Measurements from ENCODE around the gene PKN2. TPM values are rescaled to one million over a fixed set of nuclear protein-coding genes. Genes with fewer than 3 reads are reported as not detected.
"Not testable (repeated sequence)": the region's sequence is repeated elsewhere in the genome, so short reads cannot be mapped to it uniquely, and the experiment has no call there.

PKN2 gene
- total RNA-seq, 4 donors from 2014 or later, result 31.4 to 80.4 (median 64.1) TPM

DNA sequence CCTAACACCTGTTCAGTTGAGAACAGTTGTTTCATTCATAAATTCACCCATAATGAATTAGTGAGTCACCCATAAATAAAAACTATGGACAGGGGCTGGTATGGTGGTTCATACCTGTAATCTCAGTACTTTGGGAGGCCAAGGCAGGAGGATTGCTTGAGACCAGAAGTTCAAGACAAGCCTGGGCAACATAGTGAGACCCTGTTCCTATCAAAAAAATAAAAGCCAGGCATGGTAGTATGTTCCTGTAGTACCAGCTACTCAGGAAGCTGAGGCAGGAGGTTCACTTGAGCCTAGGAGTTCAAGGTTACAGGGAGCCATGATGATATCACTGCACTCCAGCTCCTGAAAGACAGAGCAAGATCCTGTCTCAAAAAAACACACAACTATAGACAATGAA, 128.3 kb downstream of the PKN2 start:
- H3K36me3 ChIP-seq, result peaks cover 0 to 59% (median 13%) of the 10 kb centered on the region in 4 donors
- in situ Hi-C loops (cut with MboI; ENCODE audit: low pct_ligation_motif_present in 1 of 4, low pct_unique_long_range_greater_than_20kb in 1 of 4, low sequenced_read_pairs in 3 of 4), result no loop called here
- H3K4me3 ChIP-seq, result no peak overlapping the region
- intact Hi-C loops (cut with DNase I; ENCODE audit: low total_unique reads), result no loop called here
- no peak overlapping the region for H3K27ac ChIP-seq
- H3K4me1 ChIP-seq, result no peaks in the 10 kb centered on the region
- no peak for DNase-seq
- no peaks in the 10 kb centered on the region for H3K27me3 ChIP-seq
- H3K9me3 ChIP-seq, result no peaks in the 10 kb centered on the region
- TF ChIP-seq POLR2A (IDR thresholded peaks at IDR 0.05) (no peak), POLR2AphosphoS5 (IDR thresholded peaks at IDR 0.05) (no peak), EP300 (IDR thresholded peaks at IDR 0.05; ENCODE audit: low read depth) (no peak)
- TF ChIP-seq, protein P1, sequence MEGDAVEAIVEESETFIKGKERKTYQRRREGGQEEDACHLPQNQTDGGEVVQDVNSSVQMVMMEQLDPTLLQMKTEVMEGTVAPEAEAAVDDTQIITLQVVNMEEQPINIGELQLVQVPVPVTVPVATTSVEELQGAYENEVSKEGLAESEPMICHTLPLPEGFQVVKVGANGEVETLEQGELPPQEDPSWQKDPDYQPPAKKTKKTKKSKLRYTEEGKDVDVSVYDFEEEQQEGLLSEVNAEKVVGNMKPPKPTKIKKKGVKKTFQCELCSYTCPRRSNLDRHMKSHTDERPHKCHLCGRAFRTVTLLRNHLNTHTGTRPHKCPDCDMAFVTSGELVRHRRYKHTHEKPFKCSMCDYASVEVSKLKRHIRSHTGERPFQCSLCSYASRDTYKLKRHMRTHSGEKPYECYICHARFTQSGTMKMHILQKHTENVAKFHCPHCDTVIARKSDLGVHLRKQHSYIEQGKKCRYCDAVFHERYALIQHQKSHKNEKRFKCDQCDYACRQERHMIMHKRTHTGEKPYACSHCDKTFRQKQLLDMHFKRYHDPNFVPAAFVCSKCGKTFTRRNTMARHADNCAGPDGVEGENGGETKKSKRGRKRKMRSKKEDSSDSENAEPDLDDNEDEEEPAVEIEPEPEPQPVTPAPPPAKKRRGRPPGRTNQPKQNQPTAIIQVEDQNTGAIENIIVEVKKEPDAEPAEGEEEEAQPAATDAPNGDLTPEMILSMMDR (IDR thresholded peaks at IDR 0.05), result no peak

DNA sequence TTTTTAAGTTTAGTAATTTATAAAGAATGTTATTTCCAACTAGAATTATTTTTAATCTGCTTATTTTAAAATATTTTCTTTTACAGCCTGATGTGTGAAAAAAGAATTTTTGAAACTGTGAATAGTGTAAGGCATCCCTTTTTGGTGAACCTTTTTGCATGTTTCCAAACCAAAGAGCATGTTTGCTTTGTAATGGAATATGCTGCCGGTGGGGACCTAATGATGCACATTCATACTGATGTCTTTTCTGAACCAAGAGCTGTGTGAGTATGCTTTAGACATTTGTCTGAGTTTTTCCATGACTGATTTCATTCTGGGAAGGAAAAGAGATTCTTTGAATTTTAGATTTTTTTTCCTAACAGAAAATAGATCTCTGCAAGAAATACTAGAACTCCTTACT, 129.4 kb downstream of the PKN2 start:
- H3K9me3 ChIP-seq, result no peaks in the 10 kb centered on the region
- intact Hi-C loops (cut with DNase I; ENCODE audit: low total_unique reads), result no loop called here
- H3K27me3 ChIP-seq, result no peaks in the 10 kb centered on the region
- H3K4me1 ChIP-seq, result no peaks in the 10 kb centered on the region
- TF ChIP-seq POLR2A (IDR thresholded peaks at IDR 0.05), result no peak
- TF ChIP-seq EP300 (IDR thresholded peaks at IDR 0.05; ENCODE audit: low read depth), result no peak
- TF ChIP-seq POLR2AphosphoS5 (IDR thresholded peaks at IDR 0.05), result no peak
- TF ChIP-seq, protein P1 (IDR thresholded peaks at IDR 0.05), result no peak
- in situ Hi-C loops (cut with MboI; ENCODE audit: low pct_ligation_motif_present in 1 of 4, low pct_unique_long_range_greater_than_20kb in 1 of 4, low sequenced_read_pairs in 3 of 4), result no loop called here
- H3K36me3 ChIP-seq, result peaks cover 0 to 48% (median 12%) of the 10 kb centered on the region in 4 donors
- no peak overlapping the region for H3K27ac ChIP-seq
- DNase-seq, result no peak
- WGBS, 2 donors (ENCODE audit: low coverage in 1 of 2), result 82 to 86% methylated on average over 1 of the region's 1 CpG
- H3K4me3 ChIP-seq, result no peak overlapping the region

DNA sequence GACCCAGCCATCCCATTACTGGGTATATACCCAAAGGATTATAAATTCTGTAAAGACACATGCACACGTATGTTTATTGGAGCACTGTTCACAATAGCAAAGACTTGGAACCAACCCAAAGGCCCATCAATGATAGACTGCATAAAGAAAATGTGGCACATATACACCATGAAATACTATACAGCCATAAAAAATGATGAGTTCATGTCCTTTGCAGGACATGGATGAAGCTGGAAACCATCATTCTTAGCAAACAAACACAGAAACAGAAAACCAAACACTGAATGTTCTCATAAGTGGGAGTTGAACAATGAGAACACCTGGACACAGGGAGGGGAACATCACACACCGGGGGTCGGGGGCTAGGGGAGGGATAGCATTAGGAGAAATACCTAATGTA, 135.6 kb downstream of the PKN2 start:
- H3K27ac ChIP-seq; H3K4me1 ChIP-seq; in situ Hi-C loops (cut with MboI; ENCODE audit: low pct_ligation_motif_present in 1 of 4, low pct_unique_long_range_greater_than_20kb in 1 of 4, low sequenced_read_pairs in 3 of 4); DNase-seq; H3K27me3 ChIP-seq; H3K4me3 ChIP-seq; intact Hi-C loops (cut with DNase I; ENCODE audit: low total_unique reads); H3K9me3 ChIP-seq: not testable (repeated sequence)
- peaks cover 0 to 37% (median 7%) of the 10 kb centered on the region in 4 donors for H3K36me3 ChIP-seq
- 99 to 100% methylated on average over 3 of the region's 3 CpGs for WGBS, 2 donors (ENCODE audit: low coverage in 1 of 2)

DNA sequence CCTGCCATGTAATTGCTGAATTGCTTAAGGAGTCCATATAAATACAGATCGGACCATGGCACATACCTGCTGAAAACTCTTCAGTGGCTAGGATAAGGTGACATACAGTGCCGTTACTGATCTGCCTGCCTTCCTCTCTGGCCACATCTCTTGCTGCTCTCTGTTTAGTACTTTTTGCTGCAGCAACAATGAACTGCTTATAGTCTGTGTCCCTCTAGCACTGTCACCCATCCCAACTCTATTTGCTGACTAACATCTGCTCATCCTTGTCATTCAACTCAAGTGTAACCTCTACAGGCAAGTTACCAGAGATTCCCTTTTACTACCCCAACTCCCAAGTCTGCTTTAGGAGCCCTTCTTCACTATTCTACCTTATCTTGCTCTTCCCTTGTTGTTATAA, 141.6 kb downstream of the PKN2 start:
- no peak for DNase-seq
- H3K9me3 ChIP-seq, result no peaks in the 10 kb centered on the region
- no peaks in the 10 kb centered on the region for H3K27me3 ChIP-seq
- TF ChIP-seq POLR2AphosphoS5 (IDR thresholded peaks at IDR 0.05) (no peak), EP300 (IDR thresholded peaks at IDR 0.05; ENCODE audit: low read depth) (no peak)
- TF ChIP-seq, protein P1 (IDR thresholded peaks at IDR 0.05), result no peak
- intact Hi-C loops (cut with DNase I; ENCODE audit: low total_unique reads), result no loop called here
- WGBS, 2 donors (ENCODE audit: low coverage in 1 of 2), result 93 to 95% methylated on average over 2 of the region's 2 CpGs
- in situ Hi-C loops (cut with MboI; ENCODE audit: low pct_ligation_motif_present in 1 of 4, low pct_unique_long_range_greater_than_20kb in 1 of 4, low sequenced_read_pairs in 3 of 4), result no loop called here
- peaks cover 0 to 8% (median 0%) of the 10 kb centered on the region in 4 donors for H3K4me1 ChIP-seq
- H3K4me3 ChIP-seq, result no peak overlapping the region
- peaks cover 0 to 30% (median 12%) of the 10 kb centered on the region in 4 donors for H3K36me3 ChIP-seq
- H3K27ac ChIP-seq, result no peak overlapping the region

DNA sequence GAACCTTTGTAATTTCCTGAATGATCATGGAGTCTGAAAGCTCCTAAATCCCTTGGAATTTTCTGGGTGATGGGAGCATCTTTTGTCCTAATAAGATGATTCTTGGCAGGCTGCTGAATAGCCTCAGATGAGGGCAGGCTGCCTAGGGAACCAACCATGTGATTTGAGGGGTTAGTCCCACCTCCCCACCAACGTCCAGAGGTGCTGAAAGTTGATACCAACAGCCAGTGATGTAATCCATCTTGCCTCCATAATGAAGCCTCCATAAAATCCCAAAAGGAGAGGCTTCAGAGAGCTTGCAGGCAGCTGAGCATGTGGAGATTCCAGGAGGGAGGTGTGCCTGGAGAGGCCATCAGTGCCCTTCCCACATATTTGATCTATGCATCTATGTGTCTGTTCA, 163.6 kb downstream of the PKN2 start:
- intact Hi-C loops (cut with DNase I; ENCODE audit: low total_unique reads), result no loop called here
- no peaks in the 10 kb centered on the region for H3K4me1 ChIP-seq
- no peaks in the 10 kb centered on the region for H3K27me3 ChIP-seq
- in situ Hi-C loops (cut with MboI; ENCODE audit: low pct_ligation_motif_present in 1 of 4, low pct_unique_long_range_greater_than_20kb in 1 of 4, low sequenced_read_pairs in 3 of 4), result no loop called here
- no peak overlapping the region for H3K4me3 ChIP-seq
- TF ChIP-seq, protein P1 (IDR thresholded peaks at IDR 0.05), result no peak
- TF ChIP-seq EP300 (IDR thresholded peaks at IDR 0.05; ENCODE audit: low read depth) (no peak), POLR2A (IDR thresholded peaks at IDR 0.05) (no peak), POLR2AphosphoS5 (IDR thresholded peaks at IDR 0.05) (no peak)
- H3K36me3 ChIP-seq, result peaks cover 0 to 8% (median 4%) of the 10 kb centered on the region in 4 donors
- H3K27ac ChIP-seq, result no peak overlapping the region
- no peak for DNase-seq
- 13% methylated on average over 1 of the region's 1 CpG; no CpG with 5 or more reads in 1 of the 2 donors for WGBS, 2 donors (ENCODE audit: low coverage in 1 of 2)
- H3K9me3 ChIP-seq, result no peaks in the 10 kb centered on the region

Measured in transverse colon (tissue), 4 donors.